SK-N-SH (cell line): ENCODE measurements around the gene LMX1A. TPM values are rescaled to one million over a fixed set of nuclear protein-coding genes. Genes with fewer than 3 reads are reported as not detected.

Experiments
- CTCF ChIA-PET: fragments of 300-600, 350-600 bp; formaldehyde crosslinking; extraction: SDS; loops from one replicate; lab custom pipeline; 2021; lab: Yijun Ruan, JAX
- POLR2A ChIA-PET: fragments of 350-600 bp; sonication (Branson Sonifier 250); formaldehyde crosslinking; extraction: SDS; loops from one replicate; lab custom pipeline; 2020; ENCODE audit warnings: antibody characterized with exemption, inconsistent platforms; lab: Yijun Ruan, JAX
- DNase-seq: peaks from one replicate; pipeline ENCODE4 v3.0.0; 2012
- H2AFZ ChIP-seq: fragments of 200-600 bp; sonication (generic); 2 replicates; pipeline ENCODE4 v1.8.1; 2016; ENCODE audit warnings: antibody characterized with exemption, mild to moderate bottlenecking, low read depth
- H3F3A ChIP-seq: fragments of 200-600 bp; sonication (generic); replicated peaks from 2 replicates; pipeline ENCODE3; 2016; ENCODE audit warnings: antibody characterized with exemption, mild to moderate bottlenecking; ENCODE audit not compliant: insufficient read depth
- H3K27ac ChIP-seq, 2 experiments: fragments of 200-500 bp in 1 of 2; fragments of 200-600 bp in 1 of 2; sonication (Bioruptor generic) in 1 of 2; sonication (generic), shearing (Covaris generic) in 1 of 2; 2 replicates each; pipeline versions ENCODE4 v1.5.1 to v1.6.1; 2014 to 2016; ENCODE audit warnings: low read depth in 2 of 2, inconsistent platforms in 1 of 2, low read length in 1 of 2, mild to moderate bottlenecking in 1 of 2, mixed read lengths in 1 of 2
- H3K27me3 ChIP-seq: fragments of 200-600 bp; sonication (generic), shearing (Covaris generic); 2 replicates; pipeline ENCODE4 v1.6.1; 2016; ENCODE audit warnings: mixed run types; ENCODE audit not compliant: insufficient read depth
- H3K36me3 ChIP-seq, 2 experiments: fragments of 200-500 bp in 1 of 2; fragments of 200-600 bp in 1 of 2; sonication (Bioruptor generic) in 1 of 2; sonication (generic) in 1 of 2; replicated peaks in 1 of 2; 2 replicates each; pipeline versions ENCODE3 to v1.5.1; 2014 to 2016; ENCODE audit warnings: low read length in 1 of 2, mild to moderate bottlenecking in 1 of 2; ENCODE audit not compliant: insufficient read depth in 2 of 2, control insufficient read depth in 1 of 2
- H3K4me1 ChIP-seq, 2 experiments: fragments of 200-500 bp in 1 of 2; fragments of 200-600 bp in 1 of 2; sonication (Bioruptor generic) in 1 of 2; sonication (generic), shearing (Covaris generic) in 1 of 2; 2 replicates each; pipeline versions ENCODE4 v1.5.1 to v1.6.1; 2014 to 2016; ENCODE audit warnings: low read depth in 1 of 2, low read length in 1 of 2, mixed run types in 1 of 2; ENCODE audit not compliant: insufficient read depth in 2 of 2, control insufficient read depth in 1 of 2
- H3K4me2 ChIP-seq: fragments of 200-600 bp; sonication (generic), shearing (Covaris generic); 2 replicates; pipeline ENCODE4 v1.6.1; 2017; ENCODE audit warnings: mixed run types
- H3K4me3 ChIP-seq, 2 experiments: fragments of 200-500 bp in 1 of 2; fragments of 200-600 bp in 1 of 2; sonication (Bioruptor generic) in 1 of 2; sonication (generic), shearing (Covaris generic) in 1 of 2; 2 replicates each; pipeline versions ENCODE4 v1.5.1 to v1.8.1; 2014 to 2016; ENCODE audit warnings: low read depth in 2 of 2, inconsistent platforms in 1 of 2, low read length in 1 of 2, mild to moderate bottlenecking in 1 of 2, mixed read lengths in 1 of 2, moderate library complexity in 1 of 2
- H3K79me2 ChIP-seq: fragments of 200-600 bp; sonication (generic); 2 replicates; pipeline ENCODE4 v1.8.1; 2017; ENCODE audit warnings: mild to moderate bottlenecking; ENCODE audit not compliant: insufficient read depth
- H3K9ac ChIP-seq: fragments of 200-600 bp; sonication (generic); 2 replicates; pipeline ENCODE4 v1.6.1; 2017; ENCODE audit warnings: mixed run types
- H3K9me2 ChIP-seq: fragments of 200-600 bp; sonication (generic); 2 replicates; pipeline ENCODE4 v1.6.1; 2017; ENCODE audit warnings: mixed run types
- H3K9me3 ChIP-seq: fragments of 200-600 bp; sonication (generic); 2 replicates; pipeline ENCODE4 v1.6.1; 2017; ENCODE audit warnings: mixed run types, mild to moderate bottlenecking, moderate library complexity
- H4K20me1 ChIP-seq: fragments of 200-600 bp; sonication (generic); 2 replicates; pipeline ENCODE4 v1.6.1; 2017; ENCODE audit warnings: mild to moderate bottlenecking, mixed run types; ENCODE audit not compliant: insufficient read depth
- CHD2 ChIP-seq: fragments of 150-350 bp; IDR thresholded peaks from 2 replicates; pipeline ENCODE4 v1.6.1; 2018; ENCODE audit warnings: low read length; ENCODE audit not compliant: partially characterized antibody
- CTCF ChIP-seq: fragments of 200-600 bp; sonication (generic); IDR thresholded peaks from 2 replicates; pipeline ENCODE4 v1.6.1; 2017; ENCODE audit warnings: antibody characterized with exemption, mild to moderate bottlenecking, moderate library complexity
- EP300 ChIP-seq, 2 experiments: IDR thresholded peaks; 2 replicates each; pipeline versions ENCODE4 v1.4.0 to v1.6.1; 2012; ENCODE audit warnings: borderline replicate concordance in 1 of 2, low read depth in 1 of 2, low read length in 1 of 2
- EZH2phosphoT487 ChIP-seq: fragments of 200-600 bp; sonication (generic); IDR thresholded peaks from 2 replicates; pipeline ENCODE4 v1.6.1; 2017; ENCODE audit warnings: low read depth, mixed run types, mild to moderate bottlenecking, antibody characterized with exemption, moderate library complexity, borderline replicate concordance
- FOSL2 ChIP-seq: IDR thresholded peaks from 2 replicates; pipeline ENCODE4 v1.4.0; 2012; ENCODE audit warnings: low read depth, mild to moderate bottlenecking, moderate library complexity, borderline replicate concordance
- FOXJ3 ChIP-seq: sonication (generic); formaldehyde crosslinking; IDR thresholded peaks from 2 replicates; pipeline ENCODE4 v1.5.1; 2020; ENCODE audit warnings: mild to moderate bottlenecking, missing genetic modification reagents
- FOXM1 ChIP-seq: IDR thresholded peaks from 2 replicates; pipeline ENCODE4 v1.4.0; 2012; ENCODE audit warnings: low read depth, mild to moderate bottlenecking
- GABPA ChIP-seq: IDR thresholded peaks from 2 replicates; pipeline ENCODE4 v1.4.0; 2012; ENCODE audit warnings: low read depth, mild to moderate bottlenecking
- GATA2 ChIP-seq: sonication (generic); formaldehyde crosslinking; IDR thresholded peaks from 2 replicates; pipeline ENCODE4 v1.5.0; 2020; ENCODE audit warnings: mild to moderate bottlenecking, missing genetic modification reagents
- MEF2A ChIP-seq: IDR thresholded peaks from 2 replicates; pipeline ENCODE4 v1.4.0; 2012; ENCODE audit warnings: low read depth, borderline replicate concordance
- MXI1 ChIP-seq: IDR thresholded peaks from 2 replicates; pipeline ENCODE4 v1.6.1; 2012; ENCODE audit warnings: mild to moderate bottlenecking, low read depth, low read length, improper control_type of control experiment
- NFIC ChIP-seq: IDR thresholded peaks from 2 replicates; pipeline ENCODE4 v1.4.0; 2012; ENCODE audit warnings: borderline replicate concordance
- PBX3 ChIP-seq: IDR thresholded peaks from 2 replicates; pipeline ENCODE4; 2012
- POLR2AphosphoS5 ChIP-seq: IDR thresholded peaks from 2 replicates; pipeline ENCODE4 v1.6.1; 2012; ENCODE audit warnings: low read depth, low read length
- RAD21 ChIP-seq: IDR thresholded peaks from 2 replicates; pipeline ENCODE4 v1.6.1; 2012; ENCODE audit warnings: mild to moderate bottlenecking, low read length
- RCOR1 ChIP-seq: fragments of 150-350 bp; IDR thresholded peaks from 2 replicates; pipeline ENCODE4 v1.6.1; 2017; ENCODE audit warnings: antibody characterized with exemption, low read length
- RFX5 ChIP-seq: IDR thresholded peaks from 2 replicates; pipeline ENCODE4 v1.6.1; 2012; ENCODE audit warnings: mild to moderate bottlenecking, improper control_type of control experiment, low read length
- RXRA ChIP-seq: IDR thresholded peaks from 2 replicates; pipeline ENCODE4 v1.4.0; 2012; ENCODE audit warnings: low read depth, mild to moderate bottlenecking, borderline replicate concordance
- SMC3 ChIP-seq: IDR thresholded peaks from 2 replicates; pipeline ENCODE4 v1.6.1; 2012; ENCODE audit warnings: low read depth, low read length, improper control_type of control experiment
- USF1 ChIP-seq: IDR thresholded peaks from 2 replicates; pipeline ENCODE4 v1.4.0; 2012; ENCODE audit warnings: low read depth, borderline replicate concordance
- USF2 ChIP-seq: fragments of 150-350 bp; IDR thresholded peaks from 2 replicates; pipeline ENCODE4 v1.6.1; 2017; ENCODE audit warnings: antibody characterized with exemption, low read length, low read depth, borderline replicate concordance
- YY1 ChIP-seq: IDR thresholded peaks from 2 replicates; pipeline ENCODE4 v1.4.0; 2012; ENCODE audit warnings: low read depth, mild to moderate bottlenecking
- WGBS: methylation state at CpG from one replicate; pipeline ENCODE4 v1.1.6; 2017; ENCODE audit warnings: low lambda C conversion rate; 5-methylcytosine and 5-hydroxymethylcytosine counted together
- polyA plus RNA-seq, 3 experiments: library from polyadenylated mRNA; depleted of rRNA; stranded (reverse); fragments of >200 nt; gene quantifications; 2 replicates each; pipeline ENCODE4 v1.2.3, GENCODE V29; 2012

Gene LMX1A
- polyA plus RNA-seq, 1 of the 3 experiments (the other 2 are of a cell fraction) = not detected

GRCh38 chr1:165344736-165345135 lies 11.8 kb downstream of the LMX1A start (continued):
- TF ChIP-seq RFX5 (no peak), MXI1 (no peak), GABPA (no peak), EZH2phosphoT487 (no peak), RXRA (no peak), CHD2 (no peak), SMC3 (no peak)
- TF ChIP-seq, all 33 proteins: peak for 0

- Histone ChIP-seq H3K36me3 (no peaks in the 10 kb centered on the region), H3K27ac (no peak overlapping the region), H2AFZ (no peak overlapping the region), H3K9ac (no peak overlapping the region), H3K4me3 (no peak overlapping the region), H3K9me2 (no peaks in the 10 kb centered on the region), H3F3A (no peaks in the 10 kb centered on the region), H4K20me1 (no peaks in the 10 kb centered on the region), H3K9me3 (no peaks in the 10 kb centered on the region)
- 16% methylated on average over 2 of the region's 2 CpGs for WGBS
- ChIA-PET CTCF (interaction anchor here (0.7 to 13.2 kb wide), 3 partner anchors 25 to 87 kb away, joined by 3 to 124 read pairs (median 5); no protein-coding TSS in a partner anchor), POLR2A (no interaction called here)
- DNase-seq = no peak
- TF ChIP-seq RCOR1 = no peak
- TF ChIP-seq NFIC = no peak
- TF ChIP-seq GABPA = no peak
- TF ChIP-seq EP300 (IDR thresholded peaks at IDR 0.05; ENCODE audit: borderline replicate concordance in 1 of 2, low read depth in 1 of 2, low read length in 1 of 2) = no peak
- TF ChIP-seq RAD21 = no peak
- TF ChIP-seq POLR2AphosphoS5 = no peak
- no peak for TF ChIP-seq USF2
- TF ChIP-seq FOSL2 = no peak
- no peak for TF ChIP-seq MXI1
- TF ChIP-seq, all 33 proteins: peak for 0
- H3K27me3 ChIP-seq = peaks cover 13% of the 10 kb centered on the region; the same call in 1 of the 2 replicates
- no peaks in the 10 kb centered on the region for H3K4me1 ChIP-seq
- no peak overlapping the region for H3K4me2 ChIP-seq
- H3K79me2 ChIP-seq = no peaks in the 10 kb centered on the region
Measured at GRCh38 chr1:165344198-165344597, 12.3 kb downstream of the LMX1A start.

- no peaks in the 10 kb centered on the region for H3K4me1 ChIP-seq
- no peak overlapping the region for H2AFZ ChIP-seq
- H3K36me3 ChIP-seq = no peaks in the 10 kb centered on the region
- H3K9ac ChIP-seq = no peak overlapping the region
- H3K27me3 ChIP-seq = peaks cover 13% of the 10 kb centered on the region; the same call in 1 of the 2 replicates
- POLR2A ChIA-PET = no interaction called here
- no peak overlapping the region for H3K27ac ChIP-seq
- WGBS = 4% methylated on average over 2 of the region's 2 CpGs
- H3K9me2 ChIP-seq = no peaks in the 10 kb centered on the region
- no peaks in the 10 kb centered on the region for H4K20me1 ChIP-seq
- CTCF ChIA-PET = interaction anchor here (0.9 to 13.2 kb wide), 2 partner anchors 12 to 27 kb away, joined by 3 to 124 read pairs; no protein-coding TSS in a partner anchor
- no peaks in the 10 kb centered on the region for H3K79me2 ChIP-seq
- DNase-seq = no peak
- no peak overlapping the region for H3K4me2 ChIP-seq
- H3F3A ChIP-seq = no peaks in the 10 kb centered on the region
- no peaks in the 10 kb centered on the region for H3K9me3 ChIP-seq
- no peak overlapping the region for H3K4me3 ChIP-seq
- TF ChIP-seq YY1 = no peak
- TF ChIP-seq MEF2A = no peak
- TF ChIP-seq GATA2 = no peak
- TF ChIP-seq EZH2phosphoT487 = no peak
- TF ChIP-seq CTCF = no peak
- no peak for TF ChIP-seq RXRA
- no peak for TF ChIP-seq FOXM1
- TF ChIP-seq RCOR1 = no peak
- no peak for TF ChIP-seq FOSL2
- TF ChIP-seq USF2 = no peak
- TF ChIP-seq PBX3 = no peak
- TF ChIP-seq USF1 = no peak
- no peak for TF ChIP-seq FOXJ3
Measured at GRCh38 chr1:165342587-165342986, 13.9 kb downstream of the LMX1A start.
